Measurements from ENCODE around the gene KERA. TPM values are rescaled to one million over a fixed set of nuclear protein-coding genes. Genes with fewer than 3 reads are reported as not detected.

Gene KERA
- total RNA-seq, 1 donor from 2014 or later = not detected

- Histone ChIP-seq H3K9me3 (replicated peaks) (no peaks in the 10 kb centered on the region), H3K27me3 (ENCODE audit: low read depth) (no peaks in the 10 kb centered on the region), H3K36me3 (no peaks in the 10 kb centered on the region), H3K27ac (replicated peaks) (no peak overlapping the region), H3K4me3 (no peak overlapping the region), H3K4me1 (no peaks in the 10 kb centered on the region)
- DNase-seq = no peak
- intact Hi-C loops (cut with micrococcal nuclease) = no loop called here
- no peak for TF ChIP-seq CTCF (IDR thresholded peaks at IDR 0.05; ENCODE audit: borderline replicate concordance)
These were observed 22.2 kb upstream of the KERA start for GRCh38 chr12:91080041-91080440.

GRCh38 chr12:91078501-91078900 is 20.7 kb upstream of the KERA start:
- DNase-seq = no peak
- Histone ChIP-seq H3K4me1 (no peaks in the 10 kb centered on the region), H3K4me3 (no peak overlapping the region), H3K9me3 (replicated peaks) (no peaks in the 10 kb centered on the region), H3K36me3 (no peaks in the 10 kb centered on the region), H3K27ac (replicated peaks) (no peak overlapping the region), H3K27me3 (ENCODE audit: low read depth) (no peaks in the 10 kb centered on the region)
- intact Hi-C loops (cut with micrococcal nuclease) = no loop called here
- TF ChIP-seq CTCF (IDR thresholded peaks at IDR 0.05; ENCODE audit: borderline replicate concordance) = no peak

GRCh38 chr12:91077228-91077954 is 19.6 kb upstream of the KERA start:
- Histone ChIP-seq H3K27ac (replicated peaks) (no peak overlapping the region), H3K4me1 (no peaks in the 10 kb centered on the region), H3K27me3 (ENCODE audit: low read depth) (no peaks in the 10 kb centered on the region), H3K36me3 (no peaks in the 10 kb centered on the region), H3K9me3 (replicated peaks) (no peaks in the 10 kb centered on the region), H3K4me3 (no peak overlapping the region)
- no peak for DNase-seq
- intact Hi-C loops (cut with micrococcal nuclease) = no loop called here
- no peak for TF ChIP-seq CTCF (IDR thresholded peaks at IDR 0.05; ENCODE audit: borderline replicate concordance)

GRCh38 chr12:91074851-91075250 is 17.0 kb upstream of the KERA start:
- no peak overlapping the region for H3K4me3 ChIP-seq
- DNase-seq = no peak

GRCh38 chr12:91074154-91074709 is 16.4 kb upstream of the KERA start:
- no peaks in the 10 kb centered on the region for H3K4me1 ChIP-seq
- intact Hi-C loops (cut with micrococcal nuclease) = no loop called here
- H3K27me3 ChIP-seq (ENCODE audit: low read depth) = no peaks in the 10 kb centered on the region
- no peak overlapping the region for H3K4me3 ChIP-seq
- TF ChIP-seq CTCF (IDR thresholded peaks at IDR 0.05; ENCODE audit: borderline replicate concordance) = no peak
- no peaks in the 10 kb centered on the region for H3K36me3 ChIP-seq
- DNase-seq = no peak
- no peaks in the 10 kb centered on the region for H3K9me3 ChIP-seq (replicated peaks)
- peak overlapping the region; percentile 61 for H3K27ac ChIP-seq (replicated peaks)

More at GRCh38 chr12:91074851-91075250, 17.0 kb upstream of the KERA start:
- intact Hi-C loops (cut with micrococcal nuclease) = no loop called here
- TF ChIP-seq CTCF (IDR thresholded peaks at IDR 0.05; ENCODE audit: borderline replicate concordance) = no peak
- peak overlapping the region; percentile 61 for H3K27ac ChIP-seq (replicated peaks)
- H3K4me1 ChIP-seq = no peaks in the 10 kb centered on the region
- H3K36me3 ChIP-seq = no peaks in the 10 kb centered on the region
- H3K9me3 ChIP-seq (replicated peaks) = no peaks in the 10 kb centered on the region
- no peaks in the 10 kb centered on the region for H3K27me3 ChIP-seq (ENCODE audit: low read depth)
